ENCODE measurements around the gene ARGLU1. TPM values are rescaled to one million over a fixed set of nuclear protein-coding genes. Genes with fewer than 3 reads are reported as not detected.
A peak's percentile ranks its signal among the peaks of the same experiment; 100 is the strongest.

ARGLU1 gene, protein sequence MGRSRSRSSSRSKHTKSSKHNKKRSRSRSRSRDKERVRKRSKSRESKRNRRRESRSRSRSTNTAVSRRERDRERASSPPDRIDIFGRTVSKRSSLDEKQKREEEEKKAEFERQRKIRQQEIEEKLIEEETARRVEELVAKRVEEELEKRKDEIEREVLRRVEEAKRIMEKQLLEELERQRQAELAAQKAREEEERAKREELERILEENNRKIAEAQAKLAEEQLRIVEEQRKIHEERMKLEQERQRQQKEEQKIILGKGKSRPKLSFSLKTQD
- polyA plus RNA-seq (33.0 to 96.8 TPM (median 75.8 TPM) in 3 replicates), polyA minus RNA-seq (1.2 to 14.4 TPM (median 6.1 TPM) in 3 replicates)
- 302 TPM for polyA plus RNA-seq (2011; ENCODE audit: low read depth)
- polyA plus RNA-seq (2011; cell fraction: cytosol; rRNA removed) = 14.5 and 18.8 TPM in 2 replicates
- 213 and 302 TPM in 2 replicates for polyA plus RNA-seq (2011; cell fraction: nucleus; rRNA removed)
- 38.4 and 51.4 TPM in 2 replicates for polyA plus RNA-seq (2012; ENCODE audit: low replicate concordance)
- 10.4 TPM for polyA minus RNA-seq (2011; cell fraction: cytosol; rRNA and poly(A)+ RNA removed)
- 30.1 and 37.9 TPM in 2 replicates for polyA minus RNA-seq (2011; cell fraction: nucleus; rRNA and poly(A)+ RNA removed)

DNA sequence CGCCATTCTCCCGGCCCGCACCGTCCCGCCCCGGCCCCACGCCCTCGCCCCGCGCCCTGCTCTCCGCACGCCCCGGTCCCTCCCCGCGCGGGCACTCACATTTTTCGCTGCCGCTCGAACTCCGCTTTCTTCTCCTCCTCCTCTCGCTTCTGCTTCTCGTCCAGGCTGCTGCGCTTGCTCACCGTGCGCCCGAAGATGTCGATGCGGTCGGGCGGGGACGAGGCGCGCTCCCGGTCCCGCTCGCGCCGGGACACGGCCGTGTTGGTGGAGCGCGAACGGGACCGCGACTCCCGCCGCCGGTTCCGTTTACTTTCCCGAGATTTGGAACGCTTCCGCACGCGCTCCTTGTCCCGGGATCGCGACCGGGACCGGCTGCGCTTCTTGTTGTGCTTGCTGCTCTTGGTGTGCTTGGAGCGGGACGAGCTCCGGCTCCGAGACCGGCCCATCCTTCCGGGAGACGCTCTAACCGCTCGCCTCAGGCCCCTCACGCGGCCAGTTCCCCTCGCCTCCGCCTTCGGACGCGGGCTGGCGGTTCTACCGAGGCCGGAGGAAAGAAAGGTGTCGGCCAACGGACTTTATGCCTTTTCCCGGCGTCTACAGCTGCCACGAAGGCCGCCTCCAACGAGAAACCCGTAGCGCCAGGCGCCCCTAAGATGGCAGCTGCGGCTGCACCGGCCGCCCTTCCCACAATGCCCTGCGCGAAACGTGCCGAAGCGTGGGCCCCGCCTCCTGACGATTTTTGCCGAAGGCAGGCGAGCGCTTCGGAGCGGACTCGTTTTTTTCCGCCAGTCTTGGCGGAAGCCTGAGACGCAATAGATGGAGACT lies at the start of gene ARGLU1:
ARGLU1 (minus strand) TSS at position 664 of the 825 bp plus-strand sequence; CDS start at position 446, 218 bp downstream.
- H3K9me1 ChIP-seq (ENCODE audit: control insufficient read depth, extremely low read depth, insufficient read depth, low read length) = peaks cover 4% of the 10 kb centered on the region
- peak; percentile 73 for FAIRE-seq

DNA sequence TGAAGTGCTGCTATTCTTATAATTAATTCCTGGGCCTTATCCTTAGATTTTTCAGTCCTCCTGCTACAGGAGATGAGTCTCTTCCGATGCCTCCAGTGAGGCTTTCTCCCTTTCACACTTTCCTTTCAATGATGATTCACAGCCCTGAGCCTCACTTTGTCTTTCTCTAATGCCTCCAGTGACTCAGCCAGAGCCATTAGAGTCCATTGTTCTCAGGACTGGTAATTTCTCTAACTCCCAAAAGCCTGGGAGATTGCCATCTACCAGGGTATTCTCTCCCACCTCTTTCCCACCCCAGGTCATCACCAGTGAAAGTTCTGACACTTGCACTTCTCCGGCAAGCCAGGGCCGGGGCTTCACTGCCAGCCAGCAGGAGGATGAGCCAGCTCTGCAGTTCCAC lies 49.6 kb upstream of the ARGLU1 start:
- Histone ChIP-seq H3K4me1 (ENCODE audit: control insufficient read depth, extremely low read depth, insufficient read depth, low read length) (peaks cover 6% of the 10 kb centered on the region), H3K4me3 (ENCODE audit: control insufficient read depth in 2 of 3, extremely low read depth in 1 of 3, insufficient read depth in 2 of 3, low read depth in 1 of 3, low read length in 3 of 3) (no peak overlapping the region), H4K20me1 (ENCODE audit: control insufficient read depth, extremely low read depth, insufficient read depth, low read length) (no peaks in the 10 kb centered on the region), H3K27ac (ENCODE audit: control insufficient read depth, insufficient read depth, low read length) (peak overlapping the region; percentile 21), H2AFZ (ENCODE audit: control insufficient read depth, low read length) (no peak overlapping the region), H3K36me3 (ENCODE audit: control insufficient read depth in 2 of 2, extremely low read depth in 1 of 2, insufficient read depth in 2 of 2, low read length in 2 of 2) (no peaks in the 10 kb centered on the region), H3K9me3 (ENCODE audit: control insufficient read depth, low read depth, low read length) (no peaks in the 10 kb centered on the region), H3K4me2 (ENCODE audit: control insufficient read depth, extremely low read depth, insufficient read depth, low read depth, low read length) (no peak overlapping the region), H3K79me2 (ENCODE audit: control insufficient read depth, insufficient read depth, low read length) (no peaks in the 10 kb centered on the region), H3K9me1 (ENCODE audit: control insufficient read depth, extremely low read depth, insufficient read depth, low read length) (no peaks in the 10 kb centered on the region), H3K9ac (ENCODE audit: control insufficient read depth, extremely low read depth, insufficient read depth, low read length) (no peak overlapping the region), H3K27me3 (ENCODE audit: control insufficient read depth, extremely low read depth, insufficient read depth, low read length) (no peaks in the 10 kb centered on the region)
- TF ChIP-seq EZH2 (IDR thresholded peaks at IDR 0.05; ENCODE audit: low read length) = no peak
- TF ChIP-seq, protein P1, sequence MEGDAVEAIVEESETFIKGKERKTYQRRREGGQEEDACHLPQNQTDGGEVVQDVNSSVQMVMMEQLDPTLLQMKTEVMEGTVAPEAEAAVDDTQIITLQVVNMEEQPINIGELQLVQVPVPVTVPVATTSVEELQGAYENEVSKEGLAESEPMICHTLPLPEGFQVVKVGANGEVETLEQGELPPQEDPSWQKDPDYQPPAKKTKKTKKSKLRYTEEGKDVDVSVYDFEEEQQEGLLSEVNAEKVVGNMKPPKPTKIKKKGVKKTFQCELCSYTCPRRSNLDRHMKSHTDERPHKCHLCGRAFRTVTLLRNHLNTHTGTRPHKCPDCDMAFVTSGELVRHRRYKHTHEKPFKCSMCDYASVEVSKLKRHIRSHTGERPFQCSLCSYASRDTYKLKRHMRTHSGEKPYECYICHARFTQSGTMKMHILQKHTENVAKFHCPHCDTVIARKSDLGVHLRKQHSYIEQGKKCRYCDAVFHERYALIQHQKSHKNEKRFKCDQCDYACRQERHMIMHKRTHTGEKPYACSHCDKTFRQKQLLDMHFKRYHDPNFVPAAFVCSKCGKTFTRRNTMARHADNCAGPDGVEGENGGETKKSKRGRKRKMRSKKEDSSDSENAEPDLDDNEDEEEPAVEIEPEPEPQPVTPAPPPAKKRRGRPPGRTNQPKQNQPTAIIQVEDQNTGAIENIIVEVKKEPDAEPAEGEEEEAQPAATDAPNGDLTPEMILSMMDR (optimal IDR thresholded peaks at IDR 0.05 in 1 of 3, IDR thresholded peaks at IDR 0.05 in 1 of 3, conservative IDR thresholded peaks at IDR 0.05 in 1 of 3; ENCODE audit: extremely low read depth in 1 of 3, insufficient read depth in 2 of 3, low read length in 3 of 3) = no peak
- dilution Hi-C loops (cut with MboI; ENCODE audit: extremely low pct_ligation_motif_present, low sequenced_read_pairs) = no loop called here
- DNase-seq (ENCODE audit: low read depth, low spot score) (no peak), FAIRE-seq (peak; percentile 94)

More for the DNA sequence above, at the start of gene ARGLU1:
- Histone ChIP-seq H3K9me3 (ENCODE audit: control insufficient read depth, low read depth, low read length) (no peaks in the 10 kb centered on the region), H3K9ac (ENCODE audit: control insufficient read depth, extremely low read depth, insufficient read depth, low read length) (peak within 1 kb of the TSS; percentile 92), H3K4me3 (ENCODE audit: control insufficient read depth in 2 of 3, extremely low read depth in 1 of 3, insufficient read depth in 2 of 3, low read depth in 1 of 3, low read length in 3 of 3) (peak within 1 kb of the TSS; percentile 79 to 97 (median 80)), H3K27me3 (ENCODE audit: control insufficient read depth, extremely low read depth, insufficient read depth, low read length) (no peaks in the 10 kb centered on the region), H3K79me2 (ENCODE audit: control insufficient read depth, insufficient read depth, low read length) (peaks cover 54% of the 10 kb centered on the region), H4K20me1 (ENCODE audit: control insufficient read depth, extremely low read depth, insufficient read depth, low read length) (peaks cover 32% of the 10 kb centered on the region), H3K36me3 (ENCODE audit: control insufficient read depth in 2 of 2, extremely low read depth in 1 of 2, insufficient read depth in 2 of 2, low read length in 2 of 2) (no peaks in the 10 kb centered on the region), H2AFZ (ENCODE audit: control insufficient read depth, low read length) (peak within 1 kb of the TSS; percentile 93), H3K27ac (ENCODE audit: control insufficient read depth, insufficient read depth, low read length) (peak within 1 kb of the TSS; percentile 89), H3K4me2 (ENCODE audit: control insufficient read depth, extremely low read depth, insufficient read depth, low read depth, low read length) (peak within 1 kb of the TSS; percentile 95), H3K4me1 (ENCODE audit: control insufficient read depth, extremely low read depth, insufficient read depth, low read length) (peaks cover 36% of the 10 kb centered on the region)
- dilution Hi-C loops (cut with MboI; ENCODE audit: extremely low pct_ligation_motif_present, low sequenced_read_pairs) = no loop called here
- TF ChIP-seq, protein P1 (optimal IDR thresholded peaks at IDR 0.05 in 1 of 3, IDR thresholded peaks at IDR 0.05 in 1 of 3, conservative IDR thresholded peaks at IDR 0.05 in 1 of 3; ENCODE audit: extremely low read depth in 1 of 3, insufficient read depth in 2 of 3, low read length in 3 of 3) = no peak
- no peak for TF ChIP-seq EZH2 (IDR thresholded peaks at IDR 0.05; ENCODE audit: low read length)
- peak; percentile 40 for DNase-seq (ENCODE audit: low read depth, low spot score)
